IMR-90 (cell line): ENCODE data around the gene SRRM2. TPM values are rescaled to one million over a fixed set of nuclear protein-coding genes. Genes with fewer than 3 reads are reported as not detected.

ENCODE experiments used
- ATAC-seq: fragments of 200-7000 bp; cut with Tn5 transposase; 2 replicates; pipeline ENCODE4 v1.9.1; 2020; ENCODE audit warnings: low read depth, mild to moderate bottlenecking, moderate library complexity
- BruUV-seq: library from RNA; stranded (reverse); fragments of 400-500 nt; replicated peaks from 2 replicates; lab custom pipeline; 2021; lab: Mats Ljungman, UMichigan
- CTCF ChIA-PET: fragments of 300-600 bp; formaldehyde crosslinking; extraction: SDS; loops from one replicate; lab custom pipeline; 2021; ENCODE audit warnings: antibody characterized with exemption; lab: Yijun Ruan, JAX
- POLR2A ChIA-PET: fragments of 300-600 bp; sonication (Branson Sonifier 250); formaldehyde crosslinking; loops from one replicate; lab custom pipeline; 2022; ENCODE audit warnings: antibody characterized with exemption; ENCODE audit not compliant: unreplicated experiment; lab: Charles Lee
- DNase-seq: peaks from one replicate; pipeline ENCODE4 v3.0.0; 2013
- H2AFZ ChIP-seq: replicated peaks from 2 replicates; pipeline ENCODE3; 2013; ENCODE audit warnings: low read length, mild to moderate bottlenecking; ENCODE audit not compliant: poor library complexity
- H2AK5ac ChIP-seq: 2 replicates; pipeline ENCODE4 v1.6.1; 2013; ENCODE audit warnings: low read depth, low read length, inconsistent platforms
- H2AK9ac ChIP-seq: replicated peaks from 2 replicates; pipeline ENCODE3; 2013; ENCODE audit warnings: mild to moderate bottlenecking, low read depth, low read length, moderate library complexity; ENCODE audit not compliant: poor library complexity
- H2BK120ac ChIP-seq: 2 replicates; pipeline ENCODE4 v1.6.1; 2013; ENCODE audit warnings: low read depth, low read length, inconsistent platforms
- H2BK15ac ChIP-seq: 3 replicates; pipeline ENCODE4 v1.6.1; 2013; ENCODE audit warnings: low read depth, low read length, inconsistent platforms
- H2BK20ac ChIP-seq: 2 replicates; pipeline ENCODE4 v1.6.1; 2013; ENCODE audit warnings: low read depth, mild to moderate bottlenecking, inconsistent platforms, low read length, moderate library complexity
- H2BK5ac ChIP-seq: 2 replicates; pipeline ENCODE4 v1.6.1; 2013; ENCODE audit warnings: mild to moderate bottlenecking, low read depth, low read length, inconsistent platforms; ENCODE audit not compliant: poor library complexity, severe bottlenecking
- H3K14ac ChIP-seq: replicated peaks from 2 replicates; pipeline ENCODE4 v1.6.1; 2013; ENCODE audit warnings: low read depth, low read length, inconsistent platforms
- H3K18ac ChIP-seq: 2 replicates; pipeline ENCODE4 v1.6.1; 2013; ENCODE audit warnings: low read depth, low read length, control low read depth
- H3K23ac ChIP-seq: 2 replicates; pipeline ENCODE4 v1.6.1; 2013; ENCODE audit warnings: low read depth, low read length, inconsistent platforms
- H3K27ac ChIP-seq: 2 replicates; pipeline ENCODE4 v1.5.1; 2013; ENCODE audit warnings: mild to moderate bottlenecking, control low read depth, low read length; ENCODE audit not compliant: insufficient read depth
- H3K27me3 ChIP-seq: 2 replicates; pipeline ENCODE4 v1.6.1; 2013; ENCODE audit warnings: low read length; ENCODE audit not compliant: control insufficient read depth, insufficient read depth
- H3K36me3 ChIP-seq: 2 replicates; pipeline ENCODE4 v1.6.1; 2013; ENCODE audit warnings: low read length, mixed read lengths; ENCODE audit not compliant: control insufficient read depth, insufficient read depth
- H3K4ac ChIP-seq: 2 replicates; pipeline ENCODE4 v1.6.1; 2013; ENCODE audit warnings: low read depth, low read length, inconsistent platforms
- H3K4me1 ChIP-seq: 2 replicates; pipeline ENCODE4 v1.6.1; 2013; ENCODE audit warnings: low read length, mixed read lengths; ENCODE audit not compliant: control insufficient read depth, insufficient read depth
- H3K4me2 ChIP-seq: 2 replicates; pipeline ENCODE4 v1.6.1; 2013; ENCODE audit warnings: low read depth, mild to moderate bottlenecking, control low read depth, low read length, moderate library complexity
- H3K4me3 ChIP-seq: 2 replicates; pipeline ENCODE4 v1.5.1; 2013; ENCODE audit warnings: low read depth, mild to moderate bottlenecking, control low read depth, low read length, moderate library complexity; ENCODE audit not compliant: insufficient read depth
- H3K56ac ChIP-seq: 2 replicates; pipeline ENCODE4 v1.6.1; 2013; ENCODE audit warnings: low read length, inconsistent platforms; ENCODE audit not compliant: insufficient read depth; ENCODE audit errors: extremely low read depth
- H3K79me1 ChIP-seq, 2 experiments: 2 replicates each; pipeline ENCODE4 v1.6.1; 2013; ENCODE audit warnings: low read length in 2 of 2, inconsistent platforms in 1 of 2, low read depth in 1 of 2
- H3K9ac ChIP-seq: 2 replicates; pipeline ENCODE4 v1.6.1; 2013; ENCODE audit warnings: low read depth, low read length, control low read depth
- H3K9me1 ChIP-seq: 2 replicates; pipeline ENCODE4 v1.6.1; 2013; ENCODE audit warnings: low read length, inconsistent platforms; ENCODE audit not compliant: insufficient read depth
- H3K9me3 ChIP-seq: 2 replicates; pipeline ENCODE4 v1.6.1; 2013; ENCODE audit warnings: low read length; ENCODE audit not compliant: control insufficient read depth, insufficient read depth
- H4K20me1 ChIP-seq: 2 replicates; pipeline ENCODE4 v1.6.1; 2013; ENCODE audit warnings: low read length, inconsistent platforms; ENCODE audit not compliant: insufficient read depth
- H4K5ac ChIP-seq: 2 replicates; pipeline ENCODE4 v1.6.1; 2013; ENCODE audit warnings: mild to moderate bottlenecking, low read depth, low read length, control low read depth
- H4K8ac ChIP-seq, 2 experiments: 2 replicates each; pipeline ENCODE4 v1.6.1; 2013; ENCODE audit warnings: low read depth in 2 of 2, low read length in 2 of 2, control low read depth in 1 of 2, inconsistent platforms in 1 of 2
- H4K91ac ChIP-seq: 2 replicates; pipeline ENCODE4 v1.6.1; 2013; ENCODE audit warnings: low read depth, low read length, inconsistent platforms; ENCODE audit not compliant: insufficient read depth
- BHLHE40 ChIP-seq: fragments of 150-350 bp; IDR thresholded peaks from 2 replicates; pipeline ENCODE4 v1.6.1; 2016; ENCODE audit warnings: mild to moderate bottlenecking, low read depth, low read length
- CEBPB ChIP-seq: IDR thresholded peaks from 2 replicates; pipeline ENCODE4 v1.6.1; 2012; ENCODE audit warnings: low read depth, low read length, improper control_type of control experiment
- CHD1 ChIP-seq: IDR thresholded peaks from 2 replicates; pipeline ENCODE4 v1.6.1; 2012; ENCODE audit warnings: low read depth, low read length, improper control_type of control experiment
- ELK1 ChIP-seq: fragments of 150-350 bp; IDR thresholded peaks from 2 replicates; pipeline ENCODE4 v1.6.1; 2016; ENCODE audit warnings: low read depth, mild to moderate bottlenecking, low read length, moderate library complexity, borderline replicate concordance
- FOS ChIP-seq: fragments of 150-350 bp; IDR thresholded peaks from 2 replicates; pipeline ENCODE4 v1.6.1; 2016; ENCODE audit warnings: low read depth, low read length
- MAFK ChIP-seq: IDR thresholded peaks from 2 replicates; pipeline ENCODE4 v1.6.1; 2012; ENCODE audit warnings: low read depth, low read length, improper control_type of control experiment
- MAZ ChIP-seq: IDR thresholded peaks from 2 replicates; pipeline ENCODE4 v1.6.1; 2012; ENCODE audit warnings: low read depth, mild to moderate bottlenecking, low read length, improper control_type of control experiment, moderate library complexity, borderline replicate concordance
- MXI1 ChIP-seq: IDR thresholded peaks from 2 replicates; pipeline ENCODE4 v1.6.1; 2012; ENCODE audit warnings: low read depth, mild to moderate bottlenecking, low read length, moderate library complexity, borderline replicate concordance
- NFE2L2 ChIP-seq: fragments of 150-350 bp; IDR thresholded peaks from 2 replicates; pipeline ENCODE4 v1.6.1; 2016; ENCODE audit warnings: low read depth, mild to moderate bottlenecking, low read length
- POLR2A ChIP-seq: IDR thresholded peaks from 2 replicates; pipeline ENCODE4 v1.6.1; 2012; ENCODE audit warnings: mild to moderate bottlenecking, low read depth, low read length
- RAD21 ChIP-seq: IDR thresholded peaks from 2 replicates; pipeline ENCODE4 v1.6.1; 2012; ENCODE audit warnings: low read length, improper control_type of control experiment
- RCOR1 ChIP-seq: IDR thresholded peaks from 2 replicates; pipeline ENCODE4 v1.6.1; 2012; ENCODE audit warnings: mild to moderate bottlenecking, low read length, improper control_type of control experiment; ENCODE audit not compliant: insufficient replicate concordance
- RFX5 ChIP-seq: IDR thresholded peaks from 2 replicates; pipeline ENCODE4 v1.8.0; 2012; ENCODE audit warnings: low read depth, mild to moderate bottlenecking, low read length, moderate library complexity
- SMC3 ChIP-seq: fragments of 150-350 bp; IDR thresholded peaks from 2 replicates; pipeline ENCODE4 v1.6.1; 2016; ENCODE audit warnings: low read depth, mild to moderate bottlenecking, antibody characterized with exemption, low read length, moderate library complexity
- WGBS, 2 experiments: methylation state at CpG; one replicate each; pipeline versions ENCODE4 v1.1.5 to v1.1.7; 2013; ENCODE audit warnings: missing lambda C conversion rate in 2 of 2; ENCODE audit not compliant: insufficient read length in 1 of 2; ENCODE audit errors: extremely low coverage in 2 of 2; 5-methylcytosine and 5-hydroxymethylcytosine counted together
- dilution Hi-C: fragments of 300-500 bp; cut with HindIII; formaldehyde crosslinking; loops from one replicate; pipeline ENCODE4 v1.14.3; 2018; ENCODE audit warnings: low sequenced_read_pairs; ENCODE audit not compliant: unreplicated experiment
- in situ Hi-C: fragments of 300-500 bp; cut with MboI; formaldehyde crosslinking; loops from 3 replicates; pipeline ENCODE4 v1.14.3; 2019; ENCODE audit warnings: low sequenced_read_pairs, inconsistent platforms, mixed read lengths
- intact Hi-C: fragments of 100-400 bp; cut with micrococcal nuclease; formaldehyde crosslinking; loops from 2 replicates; pipeline ENCODE4 v1.10.0; 2022
- polyA plus RNA-seq, 3 experiments: library from polyadenylated mRNA; depleted of rRNA; stranded (reverse); fragments of >200 nt; gene quantifications; 2 replicates each; pipeline ENCODE4 v1.2.3, GENCODE V29; 2012; ENCODE audit warnings: low replicate concordance in 1 of 3
- total RNA-seq: library from RNA; depleted of rRNA; stranded (reverse); fragments of >200 nt; gene quantifications from 2 replicates; pipeline ENCODE4 v1.2.3, GENCODE V29; 2012
- TF ChIP-seq, protein P1 (sequence below): conservative IDR thresholded peaks from 2 replicates; pipeline ENCODE4 v1.5.1; 2012; ENCODE audit warnings: mild to moderate bottlenecking, low read depth, low read length, improper control_type of control experiment
- TF ChIP-seq, protein P2 (sequence below): fragments of 150-350 bp; IDR thresholded peaks from 2 replicates; pipeline ENCODE4 v1.6.1; 2017; ENCODE audit warnings: mild to moderate bottlenecking, antibody characterized with exemption, low read length, low read depth

Gene SRRM2
- total and polyA plus RNA-seq, 2 of the 4 experiments (the other 2 are of a cell fraction): 20.3 to 300 TPM

DNA sequence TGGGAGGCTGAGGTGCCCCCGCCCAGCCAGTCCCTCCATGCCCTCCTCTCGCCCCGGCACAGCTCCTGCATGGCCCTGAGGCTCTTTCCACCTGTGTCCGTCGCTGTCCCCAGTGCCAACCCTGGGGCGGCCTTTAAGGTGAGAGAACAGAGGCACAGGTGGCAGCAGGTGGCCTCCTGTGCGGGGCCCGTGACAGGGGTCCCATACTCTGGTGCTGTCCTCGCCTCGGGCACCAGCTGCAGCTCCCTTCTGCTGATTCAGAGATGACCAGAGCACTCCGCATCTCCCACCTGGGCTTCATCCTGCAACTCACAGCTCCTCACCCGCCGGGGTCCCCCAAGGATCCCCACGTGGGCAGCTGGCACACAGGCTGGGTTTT is 40.4 kb upstream of the SRRM2 start:
- Histone ChIP-seq H4K8ac (no peak overlapping the region), H3K27ac (no peak overlapping the region), H3K14ac (no peak overlapping the region), H2AFZ (no peak overlapping the region), H2BK15ac (no peak overlapping the region), H3K4ac (no peak overlapping the region), H3K79me1 (no peaks in the 10 kb centered on the region; a peak in 1 of 4 replicates), H2BK120ac (no peak overlapping the region), H3K9me1 (no peaks in the 10 kb centered on the region), H3K9ac (no peak overlapping the region), H3K18ac (no peak overlapping the region), H3K23ac (no peak overlapping the region), H2AK9ac (no peak overlapping the region), H3K36me3 (peaks cover 16% of the 10 kb centered on the region), H3K9me3 (no peaks in the 10 kb centered on the region), H4K5ac (no peak overlapping the region), H4K91ac (no peak overlapping the region), H3K4me2 (no peak overlapping the region), H2BK5ac (no peak overlapping the region), H3K27me3 (no peaks in the 10 kb centered on the region), H2AK5ac (no peak overlapping the region), H3K56ac (no peak overlapping the region), H2BK20ac (no peak overlapping the region), H3K4me3 (no peak overlapping the region), H3K4me1 (no peaks in the 10 kb centered on the region), H4K20me1 (peaks cover 7% of the 10 kb centered on the region)
- CTCF ChIA-PET: no interaction called here
- 83% methylated on average over 4 of the region's 14 CpGs; no CpG with 5 or more reads in 1 of the 2 experiments for whole genome bisulfite sequencing, 2 experiments
- ATAC-seq (no peak), DNase-seq (no peak)
- no TSS peak for BruUV-seq
- TF ChIP-seq MAFK: no peak
- no peak for TF ChIP-seq POLR2A
- no peak for TF ChIP-seq FOS
- no peak for TF ChIP-seq BHLHE40
- no peak for TF ChIP-seq MXI1
- TF ChIP-seq SMC3: no peak
- no peak for TF ChIP-seq CEBPB
- no peak for TF ChIP-seq CHD1
- no peak for TF ChIP-seq RCOR1
- TF ChIP-seq MAZ: no peak
- TF ChIP-seq RAD21: no peak
- TF ChIP-seq ELK1: no peak
- no peak for TF ChIP-seq RFX5
- TF ChIP-seq, protein P1, sequence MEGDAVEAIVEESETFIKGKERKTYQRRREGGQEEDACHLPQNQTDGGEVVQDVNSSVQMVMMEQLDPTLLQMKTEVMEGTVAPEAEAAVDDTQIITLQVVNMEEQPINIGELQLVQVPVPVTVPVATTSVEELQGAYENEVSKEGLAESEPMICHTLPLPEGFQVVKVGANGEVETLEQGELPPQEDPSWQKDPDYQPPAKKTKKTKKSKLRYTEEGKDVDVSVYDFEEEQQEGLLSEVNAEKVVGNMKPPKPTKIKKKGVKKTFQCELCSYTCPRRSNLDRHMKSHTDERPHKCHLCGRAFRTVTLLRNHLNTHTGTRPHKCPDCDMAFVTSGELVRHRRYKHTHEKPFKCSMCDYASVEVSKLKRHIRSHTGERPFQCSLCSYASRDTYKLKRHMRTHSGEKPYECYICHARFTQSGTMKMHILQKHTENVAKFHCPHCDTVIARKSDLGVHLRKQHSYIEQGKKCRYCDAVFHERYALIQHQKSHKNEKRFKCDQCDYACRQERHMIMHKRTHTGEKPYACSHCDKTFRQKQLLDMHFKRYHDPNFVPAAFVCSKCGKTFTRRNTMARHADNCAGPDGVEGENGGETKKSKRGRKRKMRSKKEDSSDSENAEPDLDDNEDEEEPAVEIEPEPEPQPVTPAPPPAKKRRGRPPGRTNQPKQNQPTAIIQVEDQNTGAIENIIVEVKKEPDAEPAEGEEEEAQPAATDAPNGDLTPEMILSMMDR: no peak
- TF ChIP-seq NFE2L2: no peak
- TF ChIP-seq, protein P2, sequence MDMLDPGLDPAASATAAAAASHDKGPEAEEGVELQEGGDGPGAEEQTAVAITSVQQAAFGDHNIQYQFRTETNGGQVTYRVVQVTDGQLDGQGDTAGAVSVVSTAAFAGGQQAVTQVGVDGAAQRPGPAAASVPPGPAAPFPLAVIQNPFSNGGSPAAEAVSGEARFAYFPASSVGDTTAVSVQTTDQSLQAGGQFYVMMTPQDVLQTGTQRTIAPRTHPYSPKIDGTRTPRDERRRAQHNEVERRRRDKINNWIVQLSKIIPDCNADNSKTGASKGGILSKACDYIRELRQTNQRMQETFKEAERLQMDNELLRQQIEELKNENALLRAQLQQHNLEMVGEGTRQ: no peak
- dilution Hi-C loops: no loop called here
- POLR2A ChIA-PET: no interaction called here
- intact Hi-C loops: no loop called here
- in situ Hi-C loops: no loop called here
